ENCODE measurements around the gene HPCAL1. TPM values are rescaled to one million over a fixed set of nuclear protein-coding genes. Genes with fewer than 3 reads are reported as not detected.
A peak's percentile ranks its signal among the peaks of the same experiment; 100 is the strongest.

Gene HPCAL1
- total and polyA plus RNA-seq, 8 donors = 14.0 to 571 (median 85.4) TPM

GRCh38 chr2:10392100-10392499, 89.4 kb downstream of the HPCAL1 start:
- H3K36me3 ChIP-seq = peaks cover 0 to 3% (median under 1%) of the 10 kb centered on the region in 4 donors
- TF ChIP-seq POLR2AphosphoS5 (IDR thresholded peaks at IDR 0.05) (no peak), CTCF (IDR thresholded peaks at IDR 0.05) (no peak), EP300 (IDR thresholded peaks at IDR 0.05) (no peak), POLR2A (IDR thresholded peaks at IDR 0.05) (no peak)
- no peak overlapping the region for H3K27ac ChIP-seq

GRCh38 chr2:10392548-10392947, 89.8 kb downstream of the HPCAL1 start:
- Histone ChIP-seq H3K27ac (peak overlapping the region; percentile 5 to 68 (median 53)), H3K36me3 (peaks cover 0 to 5% (median 2%) of the 10 kb centered on the region in 4 donors), H3K4me1 (peaks cover 18 to 56% (median 43%) of the 10 kb centered on the region in 4 donors), H3K9me3 (no peaks in the 10 kb centered on the region), H3K27me3 (no peaks in the 10 kb centered on the region), H3K4me3 (no peak overlapping the region)
- intact Hi-C loops (cut with DNase I; ENCODE audit: low total_unique reads) = no loop called here
- TF ChIP-seq CTCF (IDR thresholded peaks at IDR 0.05) = no peak
- TF ChIP-seq POLR2A (IDR thresholded peaks at IDR 0.05) = no peak
- DNase-seq = no peak
- 61 to 78% (median 74%) methylated on average over 6 of the region's 6 CpGs for WGBS, 5 donors

More at GRCh38 chr2:10392100-10392499, 89.4 kb downstream of the HPCAL1 start:
- H3K4me1 ChIP-seq = peaks cover 18 to 54% (median 41%) of the 10 kb centered on the region in 4 donors
- DNase-seq = no peak
- 92 to 98% (median 93%) methylated on average over 5 of the region's 5 CpGs for WGBS, 5 donors
- intact Hi-C loops (cut with DNase I; ENCODE audit: low total_unique reads) = no loop called here
- H3K4me3 ChIP-seq = no peak overlapping the region
- no peaks in the 10 kb centered on the region for H3K9me3 ChIP-seq
- H3K27me3 ChIP-seq = no peaks in the 10 kb centered on the region

GRCh38 chr2:10392951-10393639, 90.4 kb downstream of the HPCAL1 start:
- TF ChIP-seq EP300 (IDR thresholded peaks at IDR 0.05) (no peak), CTCF (IDR thresholded peaks at IDR 0.05) (no peak), POLR2A (IDR thresholded peaks at IDR 0.05) (no peak), POLR2AphosphoS5 (IDR thresholded peaks at IDR 0.05) (no peak)
- Histone ChIP-seq H3K27me3 (no peaks in the 10 kb centered on the region), H3K4me1 (peaks cover 18 to 61% (median 47%) of the 10 kb centered on the region in 4 donors), H3K4me3 (no peak overlapping the region), H3K9me3 (no peaks in the 10 kb centered on the region), H3K36me3 (peaks cover 0 to 6% (median 2%) of the 10 kb centered on the region in 4 donors), H3K27ac (peak overlapping the region; percentile 5 to 68 (median 53))
- 65 to 90% (median 75%) methylated on average over 8 to 9 of the region's 9 CpGs for WGBS, 5 donors
- intact Hi-C loops (cut with DNase I; ENCODE audit: low total_unique reads) = no loop called here
- DNase-seq = peak in 1 of 2 donors; percentile 52

GRCh38 chr2:10393640-10393982, 90.9 kb downstream of the HPCAL1 start:
- H3K27me3 ChIP-seq = no peaks in the 10 kb centered on the region
- peaks cover 18 to 63% (median 53%) of the 10 kb centered on the region in 4 donors for H3K4me1 ChIP-seq
- H3K9me3 ChIP-seq = no peaks in the 10 kb centered on the region
- H3K36me3 ChIP-seq = peaks cover 0 to 6% (median 2%) of the 10 kb centered on the region in 4 donors
- H3K27ac ChIP-seq = peak overlapping the region in 4 of 5 donors; percentile 32 to 68 (median 57)
- TF ChIP-seq EP300 (IDR thresholded peaks at IDR 0.05) (no peak), CTCF (IDR thresholded peaks at IDR 0.05) (no peak), POLR2A (IDR thresholded peaks at IDR 0.05) (no peak), POLR2AphosphoS5 (IDR thresholded peaks at IDR 0.05) (no peak)
- no peak for DNase-seq
- intact Hi-C loops (cut with DNase I; ENCODE audit: low total_unique reads) = no loop called here
- H3K4me3 ChIP-seq = no peak overlapping the region
- WGBS, 5 donors = 70 to 91% (median 89%) methylated on average over 3 to 4 of the region's 4 CpGs
